ENCODE measurements around the gene FAM124A.
A peak's percentile ranks its signal among the peaks of the same experiment; 100 is the strongest.
"Not testable (repeated sequence)": the region's sequence is repeated elsewhere in the genome, so short reads cannot be mapped to it uniquely, and the experiment has no call there.

FAM124A gene

GRCh38 chr13:51270623-51271415, 48.6 kb downstream of the FAM124A start:
- no peak for DNase-seq (ENCODE audit: low spot score)

GRCh38 chr13:51271528-51272085, 49.4 kb downstream of the FAM124A start:
- DNase-seq (ENCODE audit: low spot score) = no peak

GRCh38 chr13:51275101-51275500, 52.9 kb downstream of the FAM124A start:
- DNase-seq (ENCODE audit: low spot score) = no peak

- no peak for DNase-seq (ENCODE audit: low spot score)
These were observed 54.4 kb downstream of the FAM124A start for GRCh38 chr13:51276636-51277035.

- no peak for DNase-seq (ENCODE audit: low spot score)
These were observed 55.7 kb downstream of the FAM124A start for GRCh38 chr13:51277928-51278327.

GRCh38 chr13:51278426-51279130, 56.4 kb downstream of the FAM124A start:
- DNase-seq (ENCODE audit: low spot score) = no peak

- DNase-seq (ENCODE audit: low spot score) = no peak
These were observed 58.3 kb downstream of the FAM124A start for GRCh38 chr13:51280379-51280940.

GRCh38 chr13:51282322-51282721, 60.1 kb downstream of the FAM124A start:
- DNase-seq (ENCODE audit: low spot score) = no peak

GRCh38 chr13:51282923-51283322, 60.7 kb downstream of the FAM124A start:
- not testable (repeated sequence) for DNase-seq (ENCODE audit: low spot score)

- DNase-seq (ENCODE audit: low spot score) = no peak
These were observed 61.2 kb downstream of the FAM124A start for GRCh38 chr13:51283371-51283770.

GRCh38 chr13:51284339-51284738, 62.1 kb downstream of the FAM124A start:
- DNase-seq (ENCODE audit: low spot score) = no peak

- peak; percentile 86 for DNase-seq (ENCODE audit: low spot score)
These were observed 64.2 kb downstream of the FAM124A start for GRCh38 chr13:51286135-51287002.

- no peak for DNase-seq (ENCODE audit: low spot score)
These were observed 65.6 kb downstream of the FAM124A start for GRCh38 chr13:51287758-51288157.

GRCh38 chr13:51288254-51288653, 66.1 kb downstream of the FAM124A start:
- DNase-seq (ENCODE audit: low spot score) = not testable (repeated sequence)

GRCh38 chr13:51291341-51291740, 69.1 kb downstream of the FAM124A start:
- DNase-seq (ENCODE audit: low spot score) = no peak

GRCh38 chr13:51292000-51292565, 69.9 kb downstream of the FAM124A start:
- no peak for DNase-seq (ENCODE audit: low spot score)

GRCh38 chr13:51297556-51297955, 75.4 kb downstream of the FAM124A start:
- peak; percentile 43 for DNase-seq (ENCODE audit: low spot score)

GRCh38 chr13:51298812-51299211, 76.6 kb downstream of the FAM124A start:
- DNase-seq (ENCODE audit: low spot score) = no peak

- peak; percentile 57 for DNase-seq (ENCODE audit: low spot score)
These were observed 80.9 kb downstream of the FAM124A start for GRCh38 chr13:51303063-51303552.

GRCh38 chr13:51303882-51304281, 81.7 kb downstream of the FAM124A start:
- DNase-seq (ENCODE audit: low spot score) = no peak

GRCh38 chr13:51305271-51305967, 83.2 kb downstream of the FAM124A start:
- no peak for DNase-seq (ENCODE audit: low spot score)
